Keratinocyte (primary cell): ENCODE data around the gene CCDC186. TPM values are rescaled to one million over a fixed set of nuclear protein-coding genes. Genes with fewer than 3 reads are reported as not detected.

Experiments used
- DNase-seq: peaks from one replicate; pipeline ENCODE4 v3.0.0-alpha.2; 2011; ENCODE audit warnings: low read depth, missing footprints, low spot score
- FAIRE-seq: peaks from 2 replicates; lab custom pipeline; 2011; peaks lifted over from hg19 to GRCh38; lab: Jason Lieb, UNC
- H2AFZ ChIP-seq: 2 replicates; pipeline ENCODE4 v1.6.0; 2012; ENCODE audit warnings: low read length, control low read depth, inconsistent platforms; ENCODE audit not compliant: control insufficient read depth
- H3K27ac ChIP-seq: 2 replicates; pipeline ENCODE4 v1.5.1; 2011; ENCODE audit warnings: low read length; ENCODE audit not compliant: control insufficient read depth, insufficient read depth
- H3K27me3 ChIP-seq: 3 replicates; pipeline ENCODE4 v1.6.0; 2011; ENCODE audit warnings: low read length; ENCODE audit not compliant: control insufficient read depth, insufficient read depth; ENCODE audit errors: extremely low read depth
- H3K36me3 ChIP-seq, 2 experiments: 2 replicates in 1 of 2; 3 replicates in 1 of 2; pipeline ENCODE4 v1.5.1; 2011; ENCODE audit warnings: low read length in 2 of 2, mild to moderate bottlenecking in 1 of 2; ENCODE audit not compliant: control insufficient read depth in 2 of 2, insufficient read depth in 2 of 2; ENCODE audit errors: extremely low read depth in 1 of 2
- H3K4me1 ChIP-seq: 3 replicates; pipeline ENCODE4 v1.5.1; 2011; ENCODE audit warnings: low read length; ENCODE audit not compliant: control insufficient read depth, insufficient read depth; ENCODE audit errors: extremely low read depth
- H3K4me2 ChIP-seq: 3 replicates; pipeline ENCODE4 v1.6.0; 2011; ENCODE audit warnings: low read depth, low read length; ENCODE audit not compliant: control insufficient read depth, insufficient read depth; ENCODE audit errors: extremely low read depth
- H3K4me3 ChIP-seq, 3 experiments: fragments of 200-600 bp in 1 of 3; sonication (generic) in 1 of 3; 2 replicates in 2 of 3; 3 replicates in 1 of 3; pipeline ENCODE4 v1.5.1; 2011 to 2016; ENCODE audit warnings: low read length in 3 of 3, mild to moderate bottlenecking in 3 of 3, control low read depth in 2 of 3, inconsistent platforms in 1 of 3, low read depth in 1 of 3, mixed read lengths in 1 of 3, mixed run types in 1 of 3, moderate library complexity in 1 of 3; ENCODE audit not compliant: control insufficient read depth in 2 of 3, insufficient read depth in 2 of 3; ENCODE audit errors: extremely low read depth in 1 of 3
- H3K79me2 ChIP-seq: 2 replicates; pipeline ENCODE4 v1.6.0; 2012; ENCODE audit warnings: low read length; ENCODE audit not compliant: control insufficient read depth, insufficient read depth
- H3K9ac ChIP-seq: 3 replicates; pipeline ENCODE4 v1.6.0; 2011; ENCODE audit warnings: low read length; ENCODE audit not compliant: control insufficient read depth, insufficient read depth; ENCODE audit errors: extremely low read depth
- H3K9me1 ChIP-seq: 3 replicates; pipeline ENCODE4 v1.6.0; 2011; ENCODE audit warnings: low read length; ENCODE audit not compliant: control insufficient read depth, insufficient read depth; ENCODE audit errors: extremely low read depth
- H3K9me3 ChIP-seq: 2 replicates; pipeline ENCODE4 v1.5.1; 2012; ENCODE audit warnings: low read depth, low read length; ENCODE audit not compliant: control insufficient read depth
- H4K20me1 ChIP-seq: 3 replicates; pipeline ENCODE4 v1.6.0; 2011; ENCODE audit warnings: low read length; ENCODE audit not compliant: control insufficient read depth, insufficient read depth; ENCODE audit errors: extremely low read depth
- EZH2 ChIP-seq: IDR thresholded peaks from one replicate; pipeline ENCODE4 v1.6.1; 2012; ENCODE audit warnings: inconsistent platforms, mild to moderate bottlenecking, low read length, moderate library complexity
- dilution Hi-C: fragments of 300-500 bp; cut with MboI; formaldehyde crosslinking; loops from one replicate; pipeline ENCODE4 v1.7.0; 2020; ENCODE audit warnings: low sequenced_read_pairs; ENCODE audit not compliant: extremely low pct_ligation_motif_present
- polyA plus RNA-seq, 5 experiments: library from polyadenylated mRNA; depleted of rRNA in 3 of 5; stranded (reverse) in 3 of 5; stranded (forward) in 1 of 5; unstranded in 1 of 5; fragments of >200 nt; gene quantifications; 1 replicate in 1 of 5; 2 replicates in 3 of 5; 3 replicates in 1 of 5; pipeline versions ENCODE4 v1.2.1 to v1.2.3, GENCODE V29; 2011 to 2012; ENCODE audit warnings: missing spikeins in 2 of 5, low read depth in 1 of 5, low replicate concordance in 1 of 5
- TF ChIP-seq, protein P1 (sequence below), 3 experiments: IDR thresholded peaks in 1 of 3; conservative IDR thresholded peaks in 1 of 3; optimal IDR thresholded peaks in 1 of 3; 2 replicates in 2 of 3; 3 replicates in 1 of 3; pipeline versions ENCODE3 to v1.5.1; 2011; ENCODE audit warnings: low read length in 3 of 3, mild to moderate bottlenecking in 3 of 3, moderate library complexity in 2 of 3, control low read depth in 1 of 3, inconsistent platforms in 1 of 3; ENCODE audit not compliant: insufficient read depth in 2 of 3; ENCODE audit errors: extremely low read depth in 1 of 3

Gene CCDC186
- polyA plus RNA-seq, 1 donor (not counting 4 experiments of a cell fraction or from before 2014, with no cell fraction given), result 13.0 TPM

DNA sequence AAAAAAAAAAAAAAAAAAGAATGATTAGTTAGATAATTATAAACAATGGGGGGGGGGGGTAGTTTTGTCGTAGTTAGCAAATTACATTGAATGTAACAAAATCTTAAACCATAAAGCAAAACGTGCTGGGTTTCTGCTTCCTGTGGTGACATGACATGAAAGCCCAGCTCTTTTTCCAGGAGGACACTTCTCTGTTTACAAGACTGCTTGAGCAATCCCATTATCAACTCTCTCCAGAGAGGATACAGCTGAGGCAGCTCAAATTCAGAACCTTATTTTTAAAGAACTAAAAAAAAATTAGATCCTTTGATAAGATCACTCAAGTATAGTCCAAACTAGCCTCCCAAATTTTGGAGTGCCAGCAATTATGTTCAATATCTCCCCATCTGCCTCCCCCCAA, 71.7 kb downstream of the CCDC186 start:
- DNase-seq, result no peak
- dilution Hi-C loops, result no loop called here

DNA sequence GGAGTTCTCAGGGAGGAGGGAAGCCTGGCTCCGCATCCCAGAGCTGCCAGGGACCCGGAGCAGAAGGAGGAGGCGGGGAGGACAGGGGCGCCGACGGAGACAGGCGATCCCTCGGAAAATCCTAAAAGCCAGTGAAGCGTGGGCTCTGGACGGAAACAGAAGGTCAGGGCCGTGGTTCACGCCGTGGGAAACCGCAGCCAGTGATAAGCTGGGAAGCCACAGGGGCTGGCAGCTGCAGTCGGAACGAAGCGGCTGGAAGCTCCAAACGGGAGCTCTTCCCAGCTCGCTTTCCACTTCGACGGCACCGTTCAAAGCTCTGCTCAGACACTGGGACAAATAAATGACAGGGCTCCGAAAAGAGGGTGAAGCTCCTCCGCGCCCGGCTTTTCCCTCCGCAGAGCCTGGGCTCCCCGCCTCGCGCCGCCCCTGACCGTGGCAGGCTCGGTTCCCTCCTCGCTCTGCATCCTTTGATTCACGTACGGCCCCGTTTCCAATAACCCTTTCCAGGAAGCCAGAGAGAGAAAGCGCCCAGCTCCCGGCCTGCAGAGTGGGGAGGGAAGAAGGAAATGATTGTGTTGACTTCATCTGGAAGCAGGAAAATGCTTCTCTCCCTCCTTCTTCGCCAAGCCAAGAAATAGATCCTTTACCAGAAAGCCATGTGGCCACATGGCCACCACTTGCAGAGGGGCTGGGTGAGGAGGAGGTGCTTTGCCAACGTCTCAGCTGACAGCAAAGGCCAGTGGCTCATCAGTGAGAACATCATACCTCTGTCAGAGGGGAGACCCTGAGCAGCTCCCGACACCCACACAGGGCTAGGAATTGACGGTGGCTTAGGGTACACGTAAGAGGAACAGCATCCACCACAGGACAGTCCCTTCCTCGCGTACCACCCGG, 72.9 kb downstream of the CCDC186 start:
- H2AFZ ChIP-seq, result peak overlapping the region; percentile 75
- dilution Hi-C loops, result no loop called here

More for the DNA sequence above, 71.7 kb downstream of the CCDC186 start:
- H3K36me3 ChIP-seq, result no peaks in the 10 kb centered on the region
- no peak overlapping the region for H3K27ac ChIP-seq
- peaks cover 23% of the 10 kb centered on the region for H3K27me3 ChIP-seq
- H3K9me3 ChIP-seq, result no peaks in the 10 kb centered on the region
- H3K4me3 ChIP-seq, result no peak overlapping the region
- H3K4me1 ChIP-seq, result peaks cover 5% of the 10 kb centered on the region
- H3K4me2 ChIP-seq, result no peak overlapping the region
- no peak overlapping the region for H3K9ac ChIP-seq
- H4K20me1 ChIP-seq, result no peaks in the 10 kb centered on the region
- H3K79me2 ChIP-seq, result no peaks in the 10 kb centered on the region
- no peak for TF ChIP-seq EZH2
- TF ChIP-seq, protein P1, sequence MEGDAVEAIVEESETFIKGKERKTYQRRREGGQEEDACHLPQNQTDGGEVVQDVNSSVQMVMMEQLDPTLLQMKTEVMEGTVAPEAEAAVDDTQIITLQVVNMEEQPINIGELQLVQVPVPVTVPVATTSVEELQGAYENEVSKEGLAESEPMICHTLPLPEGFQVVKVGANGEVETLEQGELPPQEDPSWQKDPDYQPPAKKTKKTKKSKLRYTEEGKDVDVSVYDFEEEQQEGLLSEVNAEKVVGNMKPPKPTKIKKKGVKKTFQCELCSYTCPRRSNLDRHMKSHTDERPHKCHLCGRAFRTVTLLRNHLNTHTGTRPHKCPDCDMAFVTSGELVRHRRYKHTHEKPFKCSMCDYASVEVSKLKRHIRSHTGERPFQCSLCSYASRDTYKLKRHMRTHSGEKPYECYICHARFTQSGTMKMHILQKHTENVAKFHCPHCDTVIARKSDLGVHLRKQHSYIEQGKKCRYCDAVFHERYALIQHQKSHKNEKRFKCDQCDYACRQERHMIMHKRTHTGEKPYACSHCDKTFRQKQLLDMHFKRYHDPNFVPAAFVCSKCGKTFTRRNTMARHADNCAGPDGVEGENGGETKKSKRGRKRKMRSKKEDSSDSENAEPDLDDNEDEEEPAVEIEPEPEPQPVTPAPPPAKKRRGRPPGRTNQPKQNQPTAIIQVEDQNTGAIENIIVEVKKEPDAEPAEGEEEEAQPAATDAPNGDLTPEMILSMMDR (optimal IDR thresholded peaks at IDR 0.05 in 1 of 3, IDR thresholded peaks at IDR 0.05 in 1 of 3, conservative IDR thresholded peaks at IDR 0.05 in 1 of 3; ENCODE audit: extremely low read depth in 1 of 3, insufficient read depth in 2 of 3, low read length in 3 of 3), result no peak
- H2AFZ ChIP-seq, result no peak overlapping the region
- no peaks in the 10 kb centered on the region for H3K9me1 ChIP-seq
- FAIRE-seq, result no peak

More for the DNA sequence above, 72.9 kb downstream of the CCDC186 start:
- Histone ChIP-seq H3K4me1 (peaks cover 5% of the 10 kb centered on the region), H3K27me3 (peaks cover 23% of the 10 kb centered on the region), H3K27ac (no peak overlapping the region), H4K20me1 (no peaks in the 10 kb centered on the region), H3K9ac (peak overlapping the region; percentile 28), H3K9me1 (no peaks in the 10 kb centered on the region), H3K79me2 (no peaks in the 10 kb centered on the region), H3K4me3 (peak overlapping the region in 2 of 3 experiments; percentile 52 to 58), H3K9me3 (no peaks in the 10 kb centered on the region), H3K4me2 (peak overlapping the region; percentile 88), H3K36me3 (no peaks in the 10 kb centered on the region)
- FAIRE-seq (no peak), DNase-seq (no peak)
- TF ChIP-seq, protein P1 (optimal IDR thresholded peaks at IDR 0.05 in 1 of 3, IDR thresholded peaks at IDR 0.05 in 1 of 3, conservative IDR thresholded peaks at IDR 0.05 in 1 of 3; ENCODE audit: extremely low read depth in 1 of 3, insufficient read depth in 2 of 3, low read length in 3 of 3), result no peak
- TF ChIP-seq EZH2, result peak; percentile 59
